ENCODE results near the gene SCP2. TPM values are rescaled to one million over a fixed set of nuclear protein-coding genes. Genes with fewer than 3 reads are reported as not detected.

The SCP2 gene
- polyA plus RNA-seq, 1 of the 3 experiments (the other 2 are of a cell fraction): 49.5 TPM

GRCh38 chr1:53063744-53064515, 136.9 kb downstream of the SCP2 start:
- no peaks in the 10 kb centered on the region for H3K36me3 ChIP-seq (replicated peaks in 1 of 2; ENCODE audit: control insufficient read depth in 1 of 2, insufficient read depth in 2 of 2, low read length in 1 of 2)
- no peak overlapping the region for H3K9ac ChIP-seq
- H3K4me1 ChIP-seq (ENCODE audit: control insufficient read depth in 1 of 2, insufficient read depth in 2 of 2, low read depth in 1 of 2, low read length in 1 of 2): peaks cover 3 to 23% of the 10 kb centered on the region in 2 experiments; a peak in 2 of 4 replicates
- H3F3A ChIP-seq (replicated peaks; ENCODE audit: insufficient read depth): no peaks in the 10 kb centered on the region
- no peaks in the 10 kb centered on the region for H3K9me2 ChIP-seq
- POLR2A ChIA-PET: no interaction called here
- no peaks in the 10 kb centered on the region for H3K79me2 ChIP-seq (ENCODE audit: insufficient read depth)
- H4K20me1 ChIP-seq (ENCODE audit: insufficient read depth): no peaks in the 10 kb centered on the region
- no peak overlapping the region for H3K4me2 ChIP-seq
- H3K4me3 ChIP-seq (ENCODE audit: low read depth in 2 of 2, low read length in 1 of 2): no peak overlapping the region
- no peaks in the 10 kb centered on the region for H3K9me3 ChIP-seq
- H2AFZ ChIP-seq (ENCODE audit: low read depth): no peak overlapping the region
- 93% methylated on average over 9 of the region's 9 CpGs for WGBS (ENCODE audit: low lambda C conversion rate)
- TF ChIP-seq RCOR1 (IDR thresholded peaks at IDR 0.05; ENCODE audit: low read length): no peak
- no peak for TF ChIP-seq ZBTB33 (IDR thresholded peaks at IDR 0.05; ENCODE audit: borderline replicate concordance, low read depth)
- no peak for TF ChIP-seq MAX (IDR thresholded peaks at IDR 0.05; ENCODE audit: low read depth)
- no peak for TF ChIP-seq REST (IDR thresholded peaks at IDR 0.05; ENCODE audit: low read depth, low read length)
- no peak for TF ChIP-seq FOXJ3 (CRISPR knock-in tag; IDR thresholded peaks at IDR 0.05)
- TF ChIP-seq FOSL2 (IDR thresholded peaks at IDR 0.05; ENCODE audit: borderline replicate concordance, low read depth): no peak
- no peak for TF ChIP-seq GATA2 (CRISPR knock-in tag; IDR thresholded peaks at IDR 0.05)
- no peak for TF ChIP-seq RXRA (IDR thresholded peaks at IDR 0.05; ENCODE audit: borderline replicate concordance, low read depth)
- no peak for TF ChIP-seq FOXM1 (IDR thresholded peaks at IDR 0.05; ENCODE audit: low read depth)
- TF ChIP-seq NRF1 (IDR thresholded peaks at IDR 0.05; ENCODE audit: low read depth, low read length): no peak
- no peak for TF ChIP-seq GABPA (IDR thresholded peaks at IDR 0.05; ENCODE audit: low read depth)
- TF ChIP-seq MEF2A (IDR thresholded peaks at IDR 0.05; ENCODE audit: borderline replicate concordance, low read depth): no peak
- no peak for TF ChIP-seq TEAD4 (IDR thresholded peaks at IDR 0.05; ENCODE audit: borderline replicate concordance, insufficient read depth)
- no peak for TF ChIP-seq USF2 (IDR thresholded peaks at IDR 0.05; ENCODE audit: borderline replicate concordance, low read depth, low read length)
- no peak for TF ChIP-seq RAD21 (IDR thresholded peaks at IDR 0.05; ENCODE audit: low read length)
- no peak for TF ChIP-seq EP300 (IDR thresholded peaks at IDR 0.05; ENCODE audit: borderline replicate concordance in 1 of 2, low read depth in 1 of 2, low read length in 1 of 2)
- TF ChIP-seq RFX5 (IDR thresholded peaks at IDR 0.05; ENCODE audit: low read length): no peak
- no peak for TF ChIP-seq MXI1 (IDR thresholded peaks at IDR 0.05; ENCODE audit: low read depth, low read length)
- CTCF ChIA-PET: interaction anchor here (0.7 to 2.1 kb wide), 2 partner anchors 10 to 14 kb away, joined by 4 to 7 read pairs; no protein-coding TSS in a partner anchor
- no peaks in the 10 kb centered on the region for H3K27me3 ChIP-seq (ENCODE audit: insufficient read depth)
- no peak overlapping the region for H3K27ac ChIP-seq (ENCODE audit: low read depth in 2 of 2, low read length in 1 of 2)
- peak; percentile 25 for DNase-seq

Measured in SK-N-SH (cell line).